Trophoblast cell (in vitro differentiated cells and primary cell): Measurements from ENCODE around the gene THADA.

ENCODE experiments used
- DNase-seq, 2 donors: peaks; one replicate each; pipeline ENCODE4 v3.0.0-alpha.2; 2016
- H2AFZ ChIP-seq: 2 replicates; pipeline ENCODE4 v1.6.1; 2013; ENCODE audit warnings: low read length, moderate library complexity, mild to moderate bottlenecking; ENCODE audit not compliant: insufficient read depth, poor library complexity
- H2AK5ac ChIP-seq: 2 replicates; pipeline ENCODE4 v1.6.1; 2013; ENCODE audit warnings: mild to moderate bottlenecking, low read length
- H2BK120ac ChIP-seq: 2 replicates; pipeline ENCODE4 v1.6.1; 2013; ENCODE audit warnings: low read length, mild to moderate bottlenecking, moderate library complexity; ENCODE audit not compliant: insufficient read depth, poor library complexity
- H2BK12ac ChIP-seq: 2 replicates; pipeline ENCODE4 v1.6.1; 2013; ENCODE audit warnings: mild to moderate bottlenecking, low read length, moderate library complexity
- H2BK5ac ChIP-seq: 2 replicates; pipeline ENCODE4 v1.6.1; 2013; ENCODE audit warnings: low read length, low read depth, moderate library complexity, mild to moderate bottlenecking; ENCODE audit not compliant: poor library complexity
- H3K14ac ChIP-seq: 2 replicates; pipeline ENCODE4 v1.6.1; 2013; ENCODE audit warnings: mild to moderate bottlenecking, low read length
- H3K18ac ChIP-seq: 2 replicates; pipeline ENCODE4 v1.6.1; 2013; ENCODE audit warnings: mild to moderate bottlenecking, low read length
- H3K23ac ChIP-seq: 2 replicates; pipeline ENCODE4 v1.6.1; 2013; ENCODE audit warnings: low read length
- H3K27ac ChIP-seq: 2 replicates; pipeline ENCODE4 v1.5.1; 2013; ENCODE audit warnings: low read depth, mild to moderate bottlenecking, inconsistent platforms, low read length, moderate library complexity
- H3K27me3 ChIP-seq: 2 replicates; pipeline ENCODE4 v1.6.1; 2013; ENCODE audit warnings: inconsistent platforms, mild to moderate bottlenecking, low read length, moderate library complexity; ENCODE audit not compliant: insufficient read depth
- H3K36me3 ChIP-seq, 2 experiments: 1 replicate in 1 of 2; 2 replicates in 1 of 2; pipeline ENCODE4 v1.6.1; 2013; ENCODE audit warnings: low read length in 2 of 2, mild to moderate bottlenecking in 2 of 2, moderate library complexity in 1 of 2; ENCODE audit not compliant: insufficient read depth in 2 of 2, control insufficient read depth in 1 of 2
- H3K4ac ChIP-seq: 2 replicates; pipeline ENCODE4 v1.6.1; 2013; ENCODE audit warnings: low read depth, mild to moderate bottlenecking, low read length, moderate library complexity
- H3K4me1 ChIP-seq, 2 experiments: 1 replicate in 1 of 2; 2 replicates in 1 of 2; pipeline ENCODE4 v1.6.1; 2013; ENCODE audit warnings: low read length in 2 of 2, mild to moderate bottlenecking in 2 of 2, moderate library complexity in 1 of 2; ENCODE audit not compliant: insufficient read depth in 2 of 2, control insufficient read depth in 1 of 2
- H3K4me2 ChIP-seq: 2 replicates; pipeline ENCODE4 v1.6.1; 2013; ENCODE audit warnings: inconsistent platforms, mild to moderate bottlenecking, low read length, moderate library complexity
- H3K4me3 ChIP-seq: 2 replicates; pipeline ENCODE4 v1.5.1; 2013; ENCODE audit warnings: mild to moderate bottlenecking, low read depth, low read length, inconsistent platforms
- H3K79me1 ChIP-seq: one replicate; pipeline ENCODE4 v1.6.1; 2013; ENCODE audit warnings: low read length
- H3K79me2 ChIP-seq: 2 replicates; pipeline ENCODE4 v1.6.1; 2013; ENCODE audit warnings: low read length, mild to moderate bottlenecking; ENCODE audit not compliant: control insufficient read depth, insufficient read depth, poor library complexity
- H3K9ac ChIP-seq: 2 replicates; pipeline ENCODE4 v1.6.1; 2013; ENCODE audit warnings: mild to moderate bottlenecking, low read length
- H3K9me3 ChIP-seq: 2 replicates; pipeline ENCODE4 v1.6.1; 2013; ENCODE audit warnings: low read depth, mild to moderate bottlenecking, control low read depth, inconsistent platforms, low read length; ENCODE audit not compliant: insufficient read depth
- H4K12ac ChIP-seq: 2 replicates; pipeline ENCODE4 v1.6.1; 2013; ENCODE audit warnings: low read depth, mild to moderate bottlenecking, low read length, moderate library complexity
- H4K8ac ChIP-seq: 2 replicates; pipeline ENCODE4 v1.6.1; 2013; ENCODE audit warnings: low read depth, mild to moderate bottlenecking, low read length, moderate library complexity
- H4K91ac ChIP-seq: one replicate; pipeline ENCODE4 v1.6.1; 2013; ENCODE audit warnings: low read depth, mild to moderate bottlenecking, low read length, moderate library complexity
- WGBS: extraction: QIAGEN DNeasy Blood & Tissue Kit; methylation state at CpG from one replicate; pipeline ENCODE4 v1.1.7; 2013; ENCODE audit warnings: missing lambda C conversion rate; ENCODE audit not compliant: insufficient read length, insufficient coverage; ENCODE audit errors: extremely low coverage; 5-methylcytosine and 5-hydroxymethylcytosine counted together

THADA gene

DNA sequence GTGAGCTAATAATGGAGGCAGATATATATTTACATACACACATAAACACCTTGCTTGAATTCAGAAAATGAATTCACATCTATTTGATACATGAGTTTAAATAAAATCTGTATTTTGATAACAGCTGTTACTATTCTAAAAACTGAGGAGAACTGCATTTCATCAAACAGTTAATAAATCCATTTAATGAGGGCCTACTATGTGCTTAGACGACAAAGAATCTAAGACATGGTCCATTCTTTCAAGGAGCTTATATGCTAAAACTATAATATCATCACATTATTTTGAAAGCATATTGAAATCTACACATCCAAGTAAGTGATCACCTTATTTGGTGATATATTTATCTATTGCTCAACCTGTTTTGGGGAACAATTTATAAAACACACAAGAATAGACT, 278.6 kb downstream of the THADA start:
- no peak overlapping the region for H2BK120ac ChIP-seq
- no peak overlapping the region for H2BK5ac ChIP-seq
- H3K23ac ChIP-seq = no peak overlapping the region
- H2AK5ac ChIP-seq = no peak overlapping the region
- DNase-seq = no peak
- no peak overlapping the region for H3K4me2 ChIP-seq
- H3K27ac ChIP-seq = no peak overlapping the region
- H3K4me1 ChIP-seq = peaks cover 0 to 6% of the 10 kb centered on the region in 2 experiments
- no peak overlapping the region for H3K9ac ChIP-seq
- WGBS = no CpG with 5 or more reads among the region's 1 CpG
- H3K9me3 ChIP-seq = no peaks in the 10 kb centered on the region
- H3K27me3 ChIP-seq = no peaks in the 10 kb centered on the region
- no peaks in the 10 kb centered on the region for H3K36me3 ChIP-seq
- H3K14ac ChIP-seq = no peak overlapping the region
- no peak overlapping the region for H4K8ac ChIP-seq
- no peak overlapping the region for H2BK12ac ChIP-seq
- H4K91ac ChIP-seq = no peak overlapping the region
- peaks cover 14% of the 10 kb centered on the region for H3K79me1 ChIP-seq
- H3K18ac ChIP-seq = no peak overlapping the region
- H2AFZ ChIP-seq = no peak overlapping the region
- no peak overlapping the region for H4K12ac ChIP-seq
- no peak overlapping the region for H3K4me3 ChIP-seq
- H3K4ac ChIP-seq = no peak overlapping the region
- no peaks in the 10 kb centered on the region for H3K79me2 ChIP-seq

DNA sequence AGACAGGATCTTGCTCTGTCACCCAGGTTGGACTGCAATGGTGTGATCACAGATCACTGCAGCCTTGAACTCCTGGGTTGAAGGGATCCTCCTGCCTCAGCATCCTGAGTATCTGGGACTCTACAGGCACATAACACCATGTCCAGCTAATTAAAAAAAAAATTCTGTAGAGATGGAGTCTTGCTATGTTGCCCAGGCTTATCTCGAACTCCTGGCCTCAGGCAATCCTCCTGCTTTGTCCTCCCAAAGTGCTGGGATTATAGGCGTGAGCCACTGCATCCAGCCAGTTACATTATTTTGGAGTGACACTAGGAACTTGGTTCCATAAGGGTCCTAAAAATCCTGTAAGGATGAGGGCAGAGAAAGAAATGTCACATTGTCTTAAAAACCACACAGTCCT, 280.4 kb downstream of the THADA start:
- Histone ChIP-seq H2AFZ (no peak overlapping the region), H2BK120ac (no peak overlapping the region), H3K4me1 (peaks cover 0 to 6% of the 10 kb centered on the region in 2 experiments), H3K23ac (no peak overlapping the region), H3K79me2 (no peaks in the 10 kb centered on the region), H3K9ac (no peak overlapping the region), H4K91ac (no peak overlapping the region), H3K14ac (no peak overlapping the region), H2AK5ac (no peak overlapping the region), H2BK12ac (peak overlapping the region; percentile 67), H3K27me3 (no peaks in the 10 kb centered on the region), H3K4me3 (no peak overlapping the region), H3K9me3 (no peaks in the 10 kb centered on the region), H3K27ac (no peak overlapping the region), H2BK5ac (no peak overlapping the region), H3K4ac (no peak overlapping the region), H3K4me2 (no peak overlapping the region), H3K18ac (no peak overlapping the region), H4K8ac (no peak overlapping the region), H4K12ac (no peak overlapping the region), H3K79me1 (peaks cover 12% of the 10 kb centered on the region), H3K36me3 (no peaks in the 10 kb centered on the region)
- DNase-seq = peak in 1 of 2 donors; percentile 9
- WGBS = no CpG with 5 or more reads among the region's 2 CpGs

DNA sequence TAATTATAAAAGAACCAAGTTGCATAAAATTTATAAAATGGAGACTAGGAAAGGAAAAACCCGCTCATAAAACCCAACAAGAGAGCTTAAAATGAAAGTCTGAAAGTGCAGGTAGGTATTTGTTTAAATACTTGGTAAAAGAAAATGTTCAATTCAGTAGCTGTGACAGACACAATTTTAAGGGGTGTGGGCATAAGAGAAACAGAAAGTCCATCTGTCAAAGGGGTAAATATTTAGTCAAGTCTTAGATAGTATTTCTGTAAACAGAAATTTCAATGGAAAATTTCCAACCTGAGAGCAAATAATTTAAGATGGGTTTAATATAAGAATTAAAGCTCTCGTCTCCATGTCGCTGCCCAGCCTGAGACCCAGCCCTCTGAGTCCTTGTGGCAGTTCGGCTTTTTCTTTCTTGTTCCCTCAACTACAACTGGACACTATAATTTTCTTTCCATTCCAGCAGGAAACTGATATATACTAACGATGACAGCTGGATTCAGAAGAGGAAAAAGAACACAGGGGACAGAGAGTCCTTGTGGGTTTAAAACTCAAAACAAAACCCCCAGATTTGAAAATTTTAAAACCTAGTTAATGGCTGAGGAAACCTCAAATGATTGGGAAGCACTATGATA, 281.4 kb downstream of the THADA start:
- Histone ChIP-seq H3K27me3 (no peaks in the 10 kb centered on the region), H3K4me1 (peaks cover 0 to 5% of the 10 kb centered on the region in 2 experiments), H2AK5ac (no peak overlapping the region), H3K4me3 (no peak overlapping the region), H4K91ac (no peak overlapping the region), H3K4ac (no peak overlapping the region), H2BK120ac (peak overlapping the region; percentile 60), H4K12ac (no peak overlapping the region), H3K79me2 (no peaks in the 10 kb centered on the region), H4K8ac (no peak overlapping the region), H3K14ac (no peak overlapping the region), H3K18ac (no peak overlapping the region), H3K36me3 (no peaks in the 10 kb centered on the region), H2BK5ac (no peak overlapping the region), H3K23ac (no peak overlapping the region), H3K79me1 (peaks cover 10% of the 10 kb centered on the region), H3K9ac (no peak overlapping the region), H3K4me2 (no peak overlapping the region), H3K9me3 (no peaks in the 10 kb centered on the region), H3K27ac (no peak overlapping the region), H2AFZ (no peak overlapping the region), H2BK12ac (no peak overlapping the region)
- WGBS = no CpG with 5 or more reads among the region's 5 CpGs
- DNase-seq = no peak

DNA sequence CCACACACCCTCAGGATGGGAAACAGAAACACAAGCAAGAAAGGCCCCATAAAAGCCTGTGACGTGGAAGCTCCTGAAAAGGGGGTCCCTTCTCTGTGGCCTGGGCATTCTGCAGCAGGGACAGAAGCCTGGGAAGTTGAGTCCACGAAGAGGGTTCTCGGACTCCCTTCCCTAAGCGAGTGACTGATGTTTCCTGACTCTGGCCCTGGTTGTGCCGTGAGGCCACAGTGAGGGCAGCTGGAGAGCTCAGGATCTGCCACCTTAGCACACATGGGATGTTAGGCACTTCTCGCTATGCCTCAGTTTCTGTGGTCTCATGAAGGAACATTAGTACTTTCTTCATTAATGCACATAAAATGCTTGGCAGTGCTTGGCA, 282.2 kb downstream of the THADA start:
- H3K4me1 ChIP-seq = peaks cover 0 to 2% of the 10 kb centered on the region in 2 experiments

More for the DNA sequence above, 282.2 kb downstream of the THADA start:
- H3K79me2 ChIP-seq = no peaks in the 10 kb centered on the region
- H3K9ac ChIP-seq = no peak overlapping the region
- H4K8ac ChIP-seq = no peak overlapping the region
- H2BK12ac ChIP-seq = peak overlapping the region; percentile 55
- no peak overlapping the region for H3K4me3 ChIP-seq
- no CpG with 5 or more reads among the region's 6 CpGs for WGBS
- H2AFZ ChIP-seq = no peak overlapping the region
- H3K23ac ChIP-seq = no peak overlapping the region
- H3K9me3 ChIP-seq = no peaks in the 10 kb centered on the region
- no peak overlapping the region for H3K4me2 ChIP-seq
- H3K14ac ChIP-seq = peak overlapping the region; percentile 53
- no peaks in the 10 kb centered on the region for H3K27me3 ChIP-seq
- no peak overlapping the region for H3K18ac ChIP-seq
- H4K91ac ChIP-seq = peak overlapping the region; percentile 10
- H3K79me1 ChIP-seq = peaks cover 10% of the 10 kb centered on the region
- no peak overlapping the region for H4K12ac ChIP-seq
- no peaks in the 10 kb centered on the region for H3K36me3 ChIP-seq
- DNase-seq = no peak
- H3K27ac ChIP-seq = no peak overlapping the region
- peak overlapping the region; percentile 6 for H2BK5ac ChIP-seq
- peak overlapping the region; percentile 18 for H2AK5ac ChIP-seq
- H2BK120ac ChIP-seq = peak overlapping the region; percentile 47
- H3K4ac ChIP-seq = no peak overlapping the region
